ENCODE results near the gene MAP3K3. TPM values are rescaled to one million over a fixed set of nuclear protein-coding genes. Genes with fewer than 3 reads are reported as not detected.

The MAP3K3 gene
- total RNA-seq, 1 experiment from 2014 or later: 39.5 TPM

- peak; percentile 27 for DNase-seq (ENCODE audit: low spot score)
Observed at GRCh38 chr17:63622574-63623390, 565 bp downstream of the MAP3K3 start.

- DNase-seq (ENCODE audit: low spot score): no peak
Observed at GRCh38 chr17:63623786-63624530, 1.7 kb downstream of the MAP3K3 start.

GRCh38 chr17:63624531-63624880 lies 2.3 kb downstream of the MAP3K3 start:
- DNase-seq (ENCODE audit: low spot score): no peak

GRCh38 chr17:63626551-63627180 lies 4.4 kb downstream of the MAP3K3 start:
- DNase-seq (ENCODE audit: low spot score): no peak

GRCh38 chr17:63629627-63630026 lies 7.4 kb downstream of the MAP3K3 start:
- no peak for DNase-seq (ENCODE audit: low spot score)

- no peak for DNase-seq (ENCODE audit: low spot score)
Observed at GRCh38 chr17:63631062-63631461, 8.8 kb downstream of the MAP3K3 start.

GRCh38 chr17:63631626-63632025 lies 9.4 kb downstream of the MAP3K3 start:
- DNase-seq (ENCODE audit: low spot score): no peak

GRCh38 chr17:63633742-63634141 lies 11.5 kb downstream of the MAP3K3 start:
- no peak for DNase-seq (ENCODE audit: low spot score)

GRCh38 chr17:63634163-63634562 lies 11.9 kb downstream of the MAP3K3 start:
- DNase-seq (ENCODE audit: low spot score): no peak

- DNase-seq (ENCODE audit: low spot score): no peak
Observed at GRCh38 chr17:63634816-63635215, 12.6 kb downstream of the MAP3K3 start.

- DNase-seq (ENCODE audit: low spot score): no peak
Observed at GRCh38 chr17:63635290-63635689, 13.1 kb downstream of the MAP3K3 start.

- DNase-seq (ENCODE audit: low spot score): no peak
Observed at GRCh38 chr17:63635787-63636186, 13.6 kb downstream of the MAP3K3 start.

GRCh38 chr17:63639125-63639524 lies 16.9 kb downstream of the MAP3K3 start:
- no peak for DNase-seq (ENCODE audit: low spot score)

GRCh38 chr17:63640038-63640437 lies 17.8 kb downstream of the MAP3K3 start:
- no peak for DNase-seq (ENCODE audit: low spot score)

GRCh38 chr17:63641692-63642448 lies 19.7 kb downstream of the MAP3K3 start:
- DNase-seq (ENCODE audit: low spot score): no peak

- DNase-seq (ENCODE audit: low spot score): no peak
Observed at GRCh38 chr17:63644846-63645245, 22.6 kb downstream of the MAP3K3 start.

- no peak for DNase-seq (ENCODE audit: low spot score)
Observed at GRCh38 chr17:63645775-63646487, 23.7 kb downstream of the MAP3K3 start.

- DNase-seq (ENCODE audit: low spot score): no peak
Observed at GRCh38 chr17:63646488-63646806, 24.2 kb downstream of the MAP3K3 start.

GRCh38 chr17:63647065-63647725 lies 25.0 kb downstream of the MAP3K3 start:
- peak; percentile 77 for DNase-seq (ENCODE audit: low spot score)

GRCh38 chr17:63647936-63648335 lies 25.7 kb downstream of the MAP3K3 start:
- DNase-seq (ENCODE audit: low spot score): no peak

- DNase-seq (ENCODE audit: low spot score): no peak
Observed at GRCh38 chr17:63649813-63650212, 27.6 kb downstream of the MAP3K3 start.
